Smooth muscle cell of bladder (primary cell): Measurements from ENCODE around the gene EEFSEC. TPM values are rescaled to one million over a fixed set of nuclear protein-coding genes. Genes with fewer than 3 reads are reported as not detected.

ENCODE experiments used
- total RNA-seq: library from RNA; depleted of rRNA; stranded (reverse); fragments of >200 nt; gene quantifications from 2 replicates; pipeline ENCODE4 v1.2.3, GENCODE V29; 2014

Gene EEFSEC, protein sequence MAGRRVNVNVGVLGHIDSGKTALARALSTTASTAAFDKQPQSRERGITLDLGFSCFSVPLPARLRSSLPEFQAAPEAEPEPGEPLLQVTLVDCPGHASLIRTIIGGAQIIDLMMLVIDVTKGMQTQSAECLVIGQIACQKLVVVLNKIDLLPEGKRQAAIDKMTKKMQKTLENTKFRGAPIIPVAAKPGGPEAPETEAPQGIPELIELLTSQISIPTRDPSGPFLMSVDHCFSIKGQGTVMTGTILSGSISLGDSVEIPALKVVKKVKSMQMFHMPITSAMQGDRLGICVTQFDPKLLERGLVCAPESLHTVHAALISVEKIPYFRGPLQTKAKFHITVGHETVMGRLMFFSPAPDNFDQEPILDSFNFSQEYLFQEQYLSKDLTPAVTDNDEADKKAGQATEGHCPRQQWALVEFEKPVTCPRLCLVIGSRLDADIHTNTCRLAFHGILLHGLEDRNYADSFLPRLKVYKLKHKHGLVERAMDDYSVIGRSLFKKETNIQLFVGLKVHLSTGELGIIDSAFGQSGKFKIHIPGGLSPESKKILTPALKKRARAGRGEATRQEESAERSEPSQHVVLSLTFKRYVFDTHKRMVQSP
- 1.3 and 1.8 TPM in 2 replicates for total RNA-seq

DNA sequence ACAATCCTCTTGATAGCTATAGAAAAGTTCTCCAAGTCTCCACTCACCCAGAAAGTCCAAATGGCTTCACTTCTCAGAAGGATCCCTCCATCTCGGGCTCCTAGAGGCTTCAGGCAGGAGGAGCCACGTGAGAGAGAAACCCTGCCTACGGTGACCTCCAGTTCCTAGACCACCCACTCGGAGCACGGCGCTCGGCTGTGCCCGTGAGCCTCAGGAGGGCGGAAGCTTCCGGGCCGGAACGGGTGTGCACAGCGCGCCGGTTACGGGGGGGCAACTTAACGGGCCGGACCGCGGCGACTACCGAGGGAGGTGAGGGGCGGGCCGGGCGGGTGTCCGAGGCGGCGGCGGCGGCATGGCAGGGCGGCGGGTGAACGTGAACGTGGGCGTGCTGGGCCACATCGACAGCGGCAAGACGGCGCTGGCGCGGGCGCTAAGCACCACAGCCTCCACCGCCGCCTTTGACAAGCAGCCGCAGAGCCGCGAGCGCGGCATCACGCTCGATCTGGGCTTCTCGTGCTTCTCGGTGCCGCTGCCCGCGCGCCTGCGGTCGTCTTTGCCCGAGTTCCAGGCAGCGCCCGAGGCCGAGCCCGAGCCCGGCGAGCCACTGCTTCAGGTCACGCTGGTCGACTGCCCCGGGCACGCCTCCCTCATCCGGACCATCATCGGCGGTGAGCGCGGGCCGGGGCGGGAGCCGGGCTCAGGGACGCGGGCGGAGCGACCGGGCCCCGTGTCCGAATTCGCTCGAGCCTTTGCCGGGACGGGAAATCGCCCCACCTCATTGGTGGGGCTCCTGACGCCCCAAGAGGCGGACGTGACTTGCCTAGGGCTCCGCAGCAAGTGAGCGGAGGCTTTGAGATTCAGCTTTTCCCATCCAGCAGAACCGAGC lies at the start of gene EEFSEC:
EEFSEC (plus strand) TSS at position 326 of the 886 bp plus-strand sequence; CDS start at position 353, 27 bp downstream.

DNA sequence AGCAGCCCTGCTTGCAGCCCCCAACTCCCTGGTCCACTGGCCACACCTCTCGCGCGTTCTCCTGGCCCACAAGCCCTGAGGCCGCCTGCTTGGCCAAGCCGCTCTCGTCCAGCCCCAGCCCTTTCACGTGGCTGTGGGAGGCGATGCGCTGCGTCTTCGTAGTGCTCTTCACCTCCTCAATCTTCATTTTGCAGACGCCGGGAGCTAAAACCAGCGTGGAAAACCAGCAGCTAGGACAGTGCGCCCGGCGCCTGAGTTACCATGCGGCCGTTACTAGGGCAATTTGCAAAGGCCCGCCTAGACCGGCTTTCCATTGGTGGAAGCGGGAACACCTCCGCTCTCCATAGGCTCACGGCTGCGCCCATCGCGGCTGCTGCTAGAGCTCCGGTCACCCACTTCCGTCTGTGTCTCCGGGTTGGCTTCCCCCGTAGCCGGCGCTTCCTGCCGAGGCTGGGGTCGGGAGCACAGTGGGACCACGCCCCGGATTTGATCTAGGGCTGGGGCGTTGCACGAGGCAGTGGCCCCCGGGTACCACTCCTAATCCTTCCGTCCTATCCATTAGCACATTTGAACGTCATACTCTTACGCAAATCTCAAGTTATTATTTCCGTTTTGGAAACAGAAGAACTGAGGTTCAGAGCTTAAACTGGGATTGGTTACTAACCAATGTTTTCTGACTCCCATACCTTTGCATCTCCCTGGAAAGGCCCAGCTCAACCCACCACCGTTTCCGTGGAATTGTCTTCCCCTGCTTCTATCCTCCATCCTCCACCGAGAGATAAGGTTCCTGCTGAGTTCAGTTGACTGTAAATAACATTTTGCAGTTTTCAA lies 29.5 kb upstream of the EEFSEC start, which contains the start of gene RUVBL1:
RUVBL1 (minus strand) TSS at position 275 of the 831 bp plus-strand sequence; CDS start at position 187, 88 bp downstream.

Other genes starting within 250 kb of the EEFSEC start
- gene KBTBD12, start 238.2 kb upstream of the EEFSEC start, total RNA-seq, result not detected in 2 replicates
- 290 and 343 TPM in 2 replicates for gene SEC61A1, start 101.0 kb upstream of the EEFSEC start, total RNA-seq
- gene RUVBL1, start 29.7 kb upstream of the EEFSEC start, total RNA-seq, result 52.7 and 62.3 TPM in 2 replicates